GM12891 (cell line): ENCODE results near the gene GRB2.

Experiments used
- POLR2A ChIP-seq: IDR thresholded peaks from 2 replicates; pipeline ENCODE4 v1.6.1; 2011; ENCODE audit warnings: low read depth, low read length, control low read depth
- POLR2AphosphoS5 ChIP-seq: IDR thresholded peaks from 2 replicates; pipeline ENCODE4 v1.6.1; 2011; ENCODE audit warnings: low read depth, low read length, control low read depth
- SPI1 ChIP-seq: IDR thresholded peaks from 2 replicates; pipeline ENCODE4 v1.6.1; 2011; ENCODE audit warnings: low read depth, low read length, control low read depth
- TAF1 ChIP-seq: IDR thresholded peaks from 2 replicates; pipeline ENCODE4 v1.6.1; 2011; ENCODE audit warnings: low read depth, low read length, control low read depth

DNA sequence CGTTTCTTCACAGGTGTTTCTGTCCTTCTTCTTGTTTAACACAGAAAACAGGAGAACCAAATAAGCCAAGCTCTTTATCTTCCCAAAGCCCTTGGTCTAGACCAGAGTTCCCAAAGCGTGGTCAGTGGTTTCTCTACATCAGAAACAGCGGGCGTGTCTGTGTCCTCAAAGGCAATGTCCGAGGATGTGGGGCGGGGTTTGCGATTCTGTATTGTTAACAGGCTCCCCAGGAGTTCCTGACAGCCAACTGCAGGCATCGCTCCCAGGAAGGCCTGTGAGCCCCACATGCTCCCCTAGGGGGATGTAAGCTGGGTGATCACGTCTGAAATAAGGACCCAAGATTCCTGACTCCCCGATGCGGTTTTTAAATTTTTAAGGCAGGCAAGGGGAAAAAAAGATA lies 87.8 kb downstream of the GRB2 start:
- TF ChIP-seq TAF1 (no peak), POLR2AphosphoS5 (no peak), POLR2A (no peak), SPI1 (no peak)
